22Rv1 (cell line): ENCODE measurements around the gene SMC4.

Source experiments
- H3K27ac ChIP-seq: fragments of 450-650 bp; 2 replicates; pipeline ENCODE4 v1.5.1; 2017
- CTCF ChIP-seq: fragments of 450-650 bp; IDR thresholded peaks from 2 replicates; pipeline ENCODE4 v1.5.1; 2017; ENCODE audit warnings: mild to moderate bottlenecking
- ZFX ChIP-seq: fragments of 450-650 bp; IDR thresholded peaks from 2 replicates; pipeline ENCODE4 v1.6.1; 2017; ENCODE audit warnings: antibody characterized with exemption, borderline replicate concordance

SMC4 gene

GRCh38 chr3:160435095-160435494, 35.6 kb downstream of the SMC4 start:
- TF ChIP-seq ZFX (no peak), CTCF (no peak)
- peak overlapping the region; percentile 10; the same call in 1 of the 2 replicates for H3K27ac ChIP-seq

GRCh38 chr3:160435747-160436146, 36.3 kb downstream of the SMC4 start:
- TF ChIP-seq ZFX (no peak), CTCF (no peak)
- peak overlapping the region; percentile 10 for H3K27ac ChIP-seq

- TF ChIP-seq ZFX (no peak), CTCF (no peak)
Observed at GRCh38 chr3:160437083-160437455, 37.6 kb downstream of the SMC4 start.

GRCh38 chr3:160440687-160441086, 41.2 kb downstream of the SMC4 start:
- TF ChIP-seq CTCF (no peak), ZFX (no peak)
- no peak overlapping the region for H3K27ac ChIP-seq

More at GRCh38 chr3:160437083-160437455, 37.6 kb downstream of the SMC4 start:
- peak overlapping the region; percentile 7; the same call in 1 of the 2 replicates for H3K27ac ChIP-seq

- TF ChIP-seq ZFX (no peak), CTCF (no peak)
Observed at GRCh38 chr3:160444411-160444810, 45.0 kb downstream of the SMC4 start.

GRCh38 chr3:160445854-160446253, 46.4 kb downstream of the SMC4 start:
- H3K27ac ChIP-seq: no peak overlapping the region
- no peak for TF ChIP-seq CTCF
- no peak for TF ChIP-seq ZFX

More at GRCh38 chr3:160444411-160444810, 45.0 kb downstream of the SMC4 start:
- H3K27ac ChIP-seq: 0 out of 2 replicates have a peak overlapping the region, but pooled peaks have one; percentile 1

GRCh38 chr3:160446522-160447056, 47.1 kb downstream of the SMC4 start:
- no peak overlapping the region for H3K27ac ChIP-seq

More at GRCh38 chr3:160446522-160447056, 47.1 kb downstream of the SMC4 start:
- TF ChIP-seq CTCF (no peak), ZFX (no peak)
